D721Med (cell line): ENCODE data around the gene ITGAE.

Experiments
- DNase-seq: peaks from one replicate; pipeline ENCODE4 v3.0.0; 2011; ENCODE audit warnings: low spot score; ENCODE audit not compliant: insufficient read length
- FAIRE-seq: peaks from 2 replicates; lab custom pipeline; 2011; peaks lifted over from hg19 to GRCh38; lab: Jason Lieb, UNC
- TF ChIP-seq, protein P1 (sequence below): IDR thresholded peaks from 2 replicates; pipeline ENCODE4 v1.5.1; 2012; ENCODE audit warnings: mild to moderate bottlenecking, control low read depth; ENCODE audit not compliant: insufficient read depth; ENCODE audit errors: missing control alignments

ITGAE gene

DNA sequence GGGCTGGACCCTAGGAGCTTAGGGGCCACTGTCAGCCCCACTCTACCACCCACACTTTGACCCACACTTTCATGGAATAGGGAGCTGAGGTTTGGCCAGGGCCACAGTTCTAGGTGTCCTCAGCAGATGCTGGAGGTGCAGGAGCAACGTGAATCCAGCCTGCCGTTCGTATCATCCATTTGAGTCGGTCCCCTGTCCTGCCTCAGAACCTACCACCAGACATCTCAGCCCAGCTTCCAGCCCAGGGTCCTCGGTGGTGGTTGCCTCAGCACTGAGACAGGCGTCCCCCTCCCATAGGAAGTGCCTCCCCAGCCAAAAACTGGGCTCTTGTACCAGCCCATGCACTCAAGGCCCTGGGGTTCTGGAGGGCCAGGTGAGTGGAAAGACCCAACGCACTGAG, 359 bp upstream of the ITGAE start:
- no peak for DNase-seq
- no peak for FAIRE-seq
- TF ChIP-seq, protein P1, sequence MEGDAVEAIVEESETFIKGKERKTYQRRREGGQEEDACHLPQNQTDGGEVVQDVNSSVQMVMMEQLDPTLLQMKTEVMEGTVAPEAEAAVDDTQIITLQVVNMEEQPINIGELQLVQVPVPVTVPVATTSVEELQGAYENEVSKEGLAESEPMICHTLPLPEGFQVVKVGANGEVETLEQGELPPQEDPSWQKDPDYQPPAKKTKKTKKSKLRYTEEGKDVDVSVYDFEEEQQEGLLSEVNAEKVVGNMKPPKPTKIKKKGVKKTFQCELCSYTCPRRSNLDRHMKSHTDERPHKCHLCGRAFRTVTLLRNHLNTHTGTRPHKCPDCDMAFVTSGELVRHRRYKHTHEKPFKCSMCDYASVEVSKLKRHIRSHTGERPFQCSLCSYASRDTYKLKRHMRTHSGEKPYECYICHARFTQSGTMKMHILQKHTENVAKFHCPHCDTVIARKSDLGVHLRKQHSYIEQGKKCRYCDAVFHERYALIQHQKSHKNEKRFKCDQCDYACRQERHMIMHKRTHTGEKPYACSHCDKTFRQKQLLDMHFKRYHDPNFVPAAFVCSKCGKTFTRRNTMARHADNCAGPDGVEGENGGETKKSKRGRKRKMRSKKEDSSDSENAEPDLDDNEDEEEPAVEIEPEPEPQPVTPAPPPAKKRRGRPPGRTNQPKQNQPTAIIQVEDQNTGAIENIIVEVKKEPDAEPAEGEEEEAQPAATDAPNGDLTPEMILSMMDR, result no peak

DNA sequence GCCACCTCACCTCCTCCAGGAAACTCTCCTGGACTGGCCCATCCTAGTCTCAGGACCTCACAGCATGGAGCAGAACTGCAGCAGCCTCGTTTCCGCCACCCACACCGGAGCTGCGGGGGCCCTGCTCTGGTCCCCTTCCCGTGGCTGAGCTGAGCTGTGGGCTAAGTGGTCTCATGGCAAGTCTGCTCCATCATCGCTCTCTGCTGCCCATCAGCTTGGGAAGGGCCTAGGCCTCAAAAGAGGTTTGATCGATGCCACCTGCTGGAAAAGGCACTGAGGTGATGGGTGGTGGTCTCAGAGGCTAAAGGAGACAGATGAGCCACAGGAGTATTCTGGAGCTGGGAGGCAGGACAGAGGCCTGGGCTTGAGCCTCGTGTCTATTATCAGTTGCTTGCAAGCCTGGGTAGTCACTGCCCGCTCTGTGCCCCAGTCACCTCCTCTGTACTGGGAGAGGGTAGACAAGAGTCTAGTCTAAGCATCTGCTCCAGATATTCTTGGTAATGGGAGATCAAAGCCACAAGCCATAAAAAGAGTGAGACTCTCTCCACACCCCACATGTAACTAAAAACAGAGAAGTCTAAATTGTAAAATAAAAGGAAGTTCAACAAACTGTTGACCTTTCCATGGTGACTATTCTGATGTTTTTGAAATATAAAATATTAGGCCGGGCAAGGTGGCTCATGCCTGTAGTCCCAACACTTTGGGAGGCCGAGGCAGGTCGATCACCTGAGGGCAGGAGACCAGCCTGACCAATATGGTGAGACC, 1.6 kb downstream of the ITGAE start:
- FAIRE-seq (no peak), DNase-seq (no peak)
- TF ChIP-seq, protein P1, result no peak

DNA sequence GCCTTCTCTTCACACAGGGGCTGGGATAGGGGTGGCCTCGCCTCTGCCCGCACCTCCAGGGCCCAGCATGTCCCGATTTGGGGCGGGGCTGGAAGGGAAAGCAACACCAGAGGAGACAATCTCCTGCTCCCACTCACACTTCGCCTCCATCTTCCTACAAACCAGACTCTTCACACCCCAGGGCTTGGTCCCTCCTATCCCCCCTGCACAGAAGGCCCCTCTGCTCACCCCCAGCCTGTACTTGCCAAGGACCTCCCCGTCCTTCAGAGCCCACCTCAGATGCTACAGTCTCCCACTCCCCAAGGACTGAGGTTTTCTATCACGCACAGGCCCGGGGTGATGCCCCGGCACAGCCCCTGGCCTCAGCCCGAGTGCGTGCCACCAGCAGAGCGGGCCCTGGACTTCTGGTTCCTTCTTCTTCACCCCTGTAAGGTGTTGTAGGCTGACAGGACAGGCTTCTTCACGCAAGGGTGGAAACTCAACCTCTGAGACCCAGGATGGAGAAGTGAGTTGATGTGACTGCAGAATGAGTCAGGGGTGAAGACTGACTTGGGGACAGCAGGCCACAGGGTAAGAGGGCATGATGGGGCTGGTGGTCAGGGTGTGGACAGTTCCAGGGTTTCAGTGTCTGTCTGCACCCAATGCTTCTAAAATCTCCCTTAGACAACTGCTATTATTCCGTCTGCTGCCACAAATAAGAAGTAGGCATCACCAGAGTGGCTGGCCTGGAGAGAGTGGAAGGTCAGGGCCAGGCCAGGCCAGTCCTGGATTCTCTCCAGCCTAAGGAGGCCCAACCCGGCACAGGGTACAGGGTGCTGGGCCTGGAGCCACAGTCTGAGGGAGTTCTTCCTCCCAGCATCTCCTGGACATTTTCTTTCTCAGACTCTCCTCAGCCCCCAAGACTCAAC, 2.5 kb downstream of the ITGAE start:
- no peak for FAIRE-seq
- TF ChIP-seq, protein P1, result no peak
- no peak for DNase-seq

DNA sequence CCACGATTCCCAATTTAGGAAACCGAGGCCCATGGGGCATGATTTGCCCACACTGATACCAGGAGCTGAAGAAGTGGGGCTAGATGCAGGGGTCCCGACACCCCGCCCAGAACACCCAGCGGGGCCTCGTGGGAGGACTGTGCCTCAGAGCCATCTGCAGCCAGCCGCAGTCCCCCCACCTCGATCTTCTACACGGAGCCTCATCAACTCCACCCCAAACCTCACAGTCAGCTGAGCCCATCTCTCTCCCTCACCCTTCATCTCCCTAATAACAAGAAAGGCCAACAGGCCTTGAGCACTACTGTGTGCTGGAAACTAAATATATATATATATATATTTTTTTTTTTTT, 4.2 kb downstream of the ITGAE start:
- no peak for FAIRE-seq
- TF ChIP-seq, protein P1, result no peak

DNA sequence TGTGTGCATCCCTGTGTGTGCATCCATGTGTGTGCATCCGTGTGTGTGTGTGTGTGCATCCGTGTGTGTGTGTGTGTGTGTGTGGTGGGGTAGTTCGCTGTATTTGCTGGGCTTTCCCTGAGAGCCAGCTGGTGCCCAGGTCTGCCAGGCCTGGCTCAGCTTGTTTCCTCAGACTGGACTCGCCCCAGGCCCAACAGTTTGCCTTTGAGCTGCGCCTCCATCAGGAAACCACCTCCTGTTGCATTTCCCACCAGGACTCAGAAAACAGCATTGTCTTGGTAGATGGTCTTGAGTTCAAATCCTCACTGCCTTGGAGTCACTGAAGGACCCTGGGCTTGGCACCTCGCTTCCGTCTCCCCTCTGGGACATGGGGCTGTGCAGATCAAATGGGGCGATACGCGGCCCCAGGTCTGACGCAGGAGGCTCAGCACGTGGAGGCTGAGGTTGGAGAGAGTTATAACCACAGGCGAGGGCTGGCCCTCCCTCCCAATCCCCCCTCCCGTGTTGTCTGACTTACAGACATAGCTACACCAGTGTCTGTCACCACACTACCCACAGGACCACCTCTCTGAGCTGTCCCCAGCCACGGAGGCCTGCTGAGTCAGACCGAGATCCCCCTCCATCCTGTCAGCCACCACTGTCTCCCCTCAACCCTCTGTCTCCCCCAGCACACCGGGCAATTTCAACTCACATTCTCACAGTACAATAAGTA, 4.7 kb downstream of the ITGAE start:
- DNase-seq (no peak), FAIRE-seq (no peak)
- TF ChIP-seq, protein P1, result no peak

More for the DNA sequence above, 4.2 kb downstream of the ITGAE start:
- DNase-seq, result no peak

DNA sequence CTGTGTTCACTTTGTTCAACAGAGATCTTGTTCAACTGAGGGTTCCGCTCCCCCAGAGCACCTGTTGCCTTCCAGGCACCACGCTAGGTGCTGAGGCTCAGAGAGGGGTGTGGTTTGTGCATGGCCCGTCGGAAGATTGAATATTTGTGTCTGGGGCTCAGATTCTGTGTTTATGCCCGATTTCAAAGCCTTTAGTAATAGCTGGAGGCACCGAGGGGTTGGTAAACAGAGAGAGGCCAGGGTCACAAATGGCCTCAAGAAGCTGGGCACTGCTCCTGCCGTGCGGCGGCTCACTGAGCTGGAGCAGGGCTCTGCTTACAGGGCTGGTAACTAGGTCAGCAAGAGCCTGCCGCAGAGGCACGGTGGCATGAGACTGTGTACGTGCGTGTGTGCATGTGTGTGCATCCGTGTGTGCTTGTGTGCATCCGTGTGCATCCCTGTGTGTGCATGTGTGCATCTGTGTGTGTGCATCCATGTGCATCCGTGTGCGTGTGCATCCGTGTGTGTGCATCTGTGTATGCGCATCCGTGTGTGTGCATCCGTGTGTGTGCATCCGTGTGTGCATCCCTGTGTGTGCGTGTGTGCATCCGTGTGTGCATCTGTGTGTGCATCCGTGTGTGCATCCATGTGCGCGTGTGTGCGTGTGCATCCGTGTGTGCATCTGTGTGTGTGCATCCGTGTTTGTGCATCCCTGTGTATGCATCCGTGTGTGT, 5.4 kb downstream of the ITGAE start:
- FAIRE-seq (no peak), DNase-seq (no peak)
- TF ChIP-seq, protein P1, result no peak
